ENCODE data around the gene MFAP2. TPM values are rescaled to one million over a fixed set of nuclear protein-coding genes. Genes with fewer than 3 reads are reported as not detected.

The MFAP2 gene
- total RNA-seq, 4 donors from 2014 or later: 22.3 to 70.3 (median 44.6) TPM

- intact Hi-C loops (cut with DNase I; ENCODE audit: low total_unique reads): no loop called here
- Histone ChIP-seq H3K4me3 (no peak overlapping the region), H3K9me3 (no peaks in the 10 kb centered on the region), H3K36me3 (no peaks in the 10 kb centered on the region), H3K4me1 (no peaks in the 10 kb centered on the region), H3K27ac (no peak overlapping the region), H3K27me3 (no peaks in the 10 kb centered on the region)
- no peak for DNase-seq
- TF ChIP-seq, protein P1, sequence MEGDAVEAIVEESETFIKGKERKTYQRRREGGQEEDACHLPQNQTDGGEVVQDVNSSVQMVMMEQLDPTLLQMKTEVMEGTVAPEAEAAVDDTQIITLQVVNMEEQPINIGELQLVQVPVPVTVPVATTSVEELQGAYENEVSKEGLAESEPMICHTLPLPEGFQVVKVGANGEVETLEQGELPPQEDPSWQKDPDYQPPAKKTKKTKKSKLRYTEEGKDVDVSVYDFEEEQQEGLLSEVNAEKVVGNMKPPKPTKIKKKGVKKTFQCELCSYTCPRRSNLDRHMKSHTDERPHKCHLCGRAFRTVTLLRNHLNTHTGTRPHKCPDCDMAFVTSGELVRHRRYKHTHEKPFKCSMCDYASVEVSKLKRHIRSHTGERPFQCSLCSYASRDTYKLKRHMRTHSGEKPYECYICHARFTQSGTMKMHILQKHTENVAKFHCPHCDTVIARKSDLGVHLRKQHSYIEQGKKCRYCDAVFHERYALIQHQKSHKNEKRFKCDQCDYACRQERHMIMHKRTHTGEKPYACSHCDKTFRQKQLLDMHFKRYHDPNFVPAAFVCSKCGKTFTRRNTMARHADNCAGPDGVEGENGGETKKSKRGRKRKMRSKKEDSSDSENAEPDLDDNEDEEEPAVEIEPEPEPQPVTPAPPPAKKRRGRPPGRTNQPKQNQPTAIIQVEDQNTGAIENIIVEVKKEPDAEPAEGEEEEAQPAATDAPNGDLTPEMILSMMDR (IDR thresholded peaks at IDR 0.05): no peak
- no peak for TF ChIP-seq POLR2A (IDR thresholded peaks at IDR 0.05)
Observed at GRCh38 chr1:17001760-17002523, 21.5 kb upstream of the MFAP2 start.

- Histone ChIP-seq H3K27ac (no peak overlapping the region), H3K36me3 (no peaks in the 10 kb centered on the region), H3K27me3 (no peaks in the 10 kb centered on the region), H3K9me3 (no peaks in the 10 kb centered on the region), H3K4me3 (no peak overlapping the region), H3K4me1 (no peaks in the 10 kb centered on the region)
- DNase-seq: no peak
- TF ChIP-seq, protein P1 (IDR thresholded peaks at IDR 0.05): no peak
- TF ChIP-seq POLR2A (IDR thresholded peaks at IDR 0.05): no peak
- intact Hi-C loops (cut with DNase I; ENCODE audit: low total_unique reads): no loop called here
Observed at GRCh38 chr1:16999863-17000262, 19.4 kb upstream of the MFAP2 start.

GRCh38 chr1:16998589-16998988 lies 18.2 kb upstream of the MFAP2 start:
- DNase-seq: no peak
- Histone ChIP-seq H3K36me3 (no peaks in the 10 kb centered on the region), H3K27ac (no peak overlapping the region), H3K4me1 (no peaks in the 10 kb centered on the region), H3K27me3 (no peaks in the 10 kb centered on the region), H3K4me3 (no peak overlapping the region), H3K9me3 (no peaks in the 10 kb centered on the region)
- TF ChIP-seq POLR2A (IDR thresholded peaks at IDR 0.05): no peak
- TF ChIP-seq, protein P1 (IDR thresholded peaks at IDR 0.05): no peak
- intact Hi-C loops (cut with DNase I; ENCODE audit: low total_unique reads): no loop called here

DNA sequence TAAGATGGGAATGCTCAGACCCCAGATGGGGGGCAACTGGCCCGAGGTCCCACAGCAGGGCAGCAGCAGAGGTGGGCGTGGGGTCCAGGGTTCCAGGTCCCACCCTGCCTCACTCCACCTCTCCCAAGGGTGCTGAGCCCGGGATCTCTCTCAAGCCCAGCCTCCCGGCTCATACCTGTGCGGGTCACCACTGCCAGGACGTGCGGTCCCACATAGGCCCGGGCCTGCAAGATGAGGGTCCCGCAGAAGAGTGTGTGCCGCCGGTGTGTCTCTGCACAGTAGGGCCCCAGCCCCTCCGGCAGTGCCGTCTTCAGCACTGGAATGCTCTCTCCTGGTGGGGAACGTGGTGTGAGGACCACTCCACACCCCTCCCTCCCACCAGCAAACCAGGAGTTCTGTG lies 16.4 kb upstream of the MFAP2 start:
- Histone ChIP-seq H3K4me3 (no peak overlapping the region), H3K27ac (no peak overlapping the region), H3K4me1 (no peaks in the 10 kb centered on the region), H3K27me3 (no peaks in the 10 kb centered on the region), H3K9me3 (no peaks in the 10 kb centered on the region), H3K36me3 (no peaks in the 10 kb centered on the region)
- no peak for TF ChIP-seq POLR2A (IDR thresholded peaks at IDR 0.05)
- TF ChIP-seq, protein P1 (IDR thresholded peaks at IDR 0.05): no peak
- intact Hi-C loops (cut with DNase I; ENCODE audit: low total_unique reads): no loop called here
- no peak for DNase-seq

DNA sequence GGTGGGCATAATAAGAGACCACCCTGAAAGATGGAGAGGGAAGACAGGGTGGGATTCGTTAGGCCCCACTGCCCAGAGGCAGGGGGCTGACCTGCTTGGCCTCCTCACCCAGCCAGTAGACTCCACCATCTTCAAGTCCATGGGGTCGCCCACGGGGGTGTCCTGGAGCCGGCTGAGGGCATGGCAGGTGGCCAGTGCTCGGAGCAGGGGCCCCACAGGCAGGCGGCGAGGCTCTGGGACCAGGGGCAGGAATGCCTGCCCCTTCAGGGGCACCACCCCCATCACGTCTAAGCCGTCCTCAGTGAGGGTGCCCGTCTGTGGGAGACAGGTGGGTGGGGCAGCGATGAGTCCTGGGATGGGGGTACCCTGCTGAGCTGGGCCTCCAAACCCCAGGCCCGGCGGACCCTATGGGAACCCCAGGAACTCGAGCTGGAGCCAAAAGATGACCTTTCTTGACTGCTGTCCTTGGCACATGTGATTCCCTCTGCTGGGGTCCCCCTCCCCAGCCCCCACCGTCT lies 13.2 kb upstream of the MFAP2 start:
- H3K36me3 ChIP-seq: no peaks in the 10 kb centered on the region
- no peaks in the 10 kb centered on the region for H3K27me3 ChIP-seq

More for the DNA sequence above, 13.2 kb upstream of the MFAP2 start:
- H3K27ac ChIP-seq: no peak overlapping the region
- no peak overlapping the region for H3K4me3 ChIP-seq
- intact Hi-C loops (cut with DNase I; ENCODE audit: low total_unique reads): no loop called here
- DNase-seq: no peak
- TF ChIP-seq, protein P1 (IDR thresholded peaks at IDR 0.05): no peak
- no peak for TF ChIP-seq POLR2A (IDR thresholded peaks at IDR 0.05)
- H3K9me3 ChIP-seq: no peaks in the 10 kb centered on the region
- no peaks in the 10 kb centered on the region for H3K4me1 ChIP-seq
